Ovary (tissue), 3 donors: ENCODE measurements around the gene HTRA1.

Source experiments
- EP300 ChIP-seq: sonication (generic); formaldehyde crosslinking; IDR thresholded peaks from one replicate; pipeline ENCODE4 v1.6.1; 2017; ENCODE audit warnings: antibody characterized with exemption
- POLR2A ChIP-seq: fragments of 450-650 bp; IDR thresholded peaks from one replicate; pipeline ENCODE4 v1.6.1; 2017; ENCODE audit warnings: antibody characterized with exemption, mild to moderate bottlenecking, moderate library complexity
- TF ChIP-seq, protein P1 (sequence below), 3 donors: fragments of 450-650 bp in 2 of 3; fragments of 200-600 bp in 1 of 3; IDR thresholded peaks; one replicate each; pipeline versions ENCODE4 v1.5.1 to v1.8.0; 2016 to 2022; ENCODE audit warnings: antibody characterized with exemption in 3 of 3, mild to moderate bottlenecking in 1 of 3
- donor health status: DM: no; HTN: no; CAD: no.

DNA sequence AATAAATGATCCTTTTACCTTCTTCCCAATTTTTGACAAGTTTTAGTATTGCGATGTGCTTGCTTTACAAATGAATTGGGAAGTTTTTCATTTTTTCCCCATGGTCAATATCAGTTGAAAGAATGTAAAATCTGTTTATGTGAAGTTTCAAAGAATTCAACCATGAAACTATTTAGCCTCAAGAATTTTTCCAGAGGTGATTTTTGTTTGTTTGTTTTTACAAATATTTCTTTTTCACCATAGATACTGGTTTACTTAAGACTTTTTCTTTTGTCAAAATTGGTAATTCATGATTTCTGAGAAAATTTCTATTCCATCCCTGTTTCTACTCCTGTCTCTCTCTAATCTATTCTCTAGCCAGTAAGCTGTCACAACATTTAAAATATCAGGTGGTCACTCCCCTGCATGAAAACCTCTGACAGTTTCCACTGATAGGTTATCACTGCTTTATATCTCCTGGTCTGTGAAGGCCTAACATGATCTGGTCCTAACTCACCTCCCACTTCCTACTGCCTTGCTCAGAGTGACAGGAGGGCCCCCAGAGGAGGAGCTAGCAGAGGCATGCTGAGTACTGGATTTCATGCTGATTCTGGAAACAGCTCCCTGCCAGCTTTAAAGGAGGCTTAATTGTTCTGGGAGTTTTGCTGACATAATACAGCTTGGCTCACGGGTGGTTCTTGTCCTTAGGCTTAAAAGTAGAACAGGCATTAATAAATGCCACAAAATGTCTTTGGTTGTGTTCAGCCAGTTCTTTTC, 14.5 kb upstream of the HTRA1 start:
- TF ChIP-seq, protein P1, sequence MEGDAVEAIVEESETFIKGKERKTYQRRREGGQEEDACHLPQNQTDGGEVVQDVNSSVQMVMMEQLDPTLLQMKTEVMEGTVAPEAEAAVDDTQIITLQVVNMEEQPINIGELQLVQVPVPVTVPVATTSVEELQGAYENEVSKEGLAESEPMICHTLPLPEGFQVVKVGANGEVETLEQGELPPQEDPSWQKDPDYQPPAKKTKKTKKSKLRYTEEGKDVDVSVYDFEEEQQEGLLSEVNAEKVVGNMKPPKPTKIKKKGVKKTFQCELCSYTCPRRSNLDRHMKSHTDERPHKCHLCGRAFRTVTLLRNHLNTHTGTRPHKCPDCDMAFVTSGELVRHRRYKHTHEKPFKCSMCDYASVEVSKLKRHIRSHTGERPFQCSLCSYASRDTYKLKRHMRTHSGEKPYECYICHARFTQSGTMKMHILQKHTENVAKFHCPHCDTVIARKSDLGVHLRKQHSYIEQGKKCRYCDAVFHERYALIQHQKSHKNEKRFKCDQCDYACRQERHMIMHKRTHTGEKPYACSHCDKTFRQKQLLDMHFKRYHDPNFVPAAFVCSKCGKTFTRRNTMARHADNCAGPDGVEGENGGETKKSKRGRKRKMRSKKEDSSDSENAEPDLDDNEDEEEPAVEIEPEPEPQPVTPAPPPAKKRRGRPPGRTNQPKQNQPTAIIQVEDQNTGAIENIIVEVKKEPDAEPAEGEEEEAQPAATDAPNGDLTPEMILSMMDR (IDR thresholded peaks at IDR 0.05) = no peak
- TF ChIP-seq POLR2A (no peak), EP300 (no peak)
